K562 (cell line): ENCODE data around the gene DNASE1L1. TPM values are rescaled to one million over a fixed set of nuclear protein-coding genes. Genes with fewer than 3 reads are reported as not detected.

ENCODE experiments used
- FOXP4 ChIP-seq: sonication (generic); formaldehyde crosslinking; IDR thresholded peaks from 2 replicates; pipeline ENCODE4 v1.8.0; 2022; ENCODE audit warnings: mild to moderate bottlenecking, missing genetic modification reagents, borderline replicate concordance
- ILF3 ChIP-seq: fragments of 450-650 bp; IDR thresholded peaks from 2 replicates; pipeline ENCODE4 v1.6.1; 2018; ENCODE audit warnings: antibody characterized with exemption, mild to moderate bottlenecking, moderate library complexity, borderline replicate concordance
- MYNN ChIP-seq, 2 experiments: sonication (generic); formaldehyde crosslinking in 1 of 2; IDR thresholded peaks; 2 replicates each; pipeline versions ENCODE4 v1.5.0 to v1.6.1; 2016 to 2020; ENCODE audit warnings: antibody characterized with exemption in 1 of 2, missing genetic modification reagents in 1 of 2
- POLR2B ChIP-seq: fragments of 450-650 bp; IDR thresholded peaks from 2 replicates; pipeline ENCODE4 v1.6.1; 2018; ENCODE audit warnings: low read depth; ENCODE audit not compliant: partially characterized antibody
- POLR3G ChIP-seq: IDR thresholded peaks from 2 replicates; pipeline ENCODE4 v1.6.1; 2011; ENCODE audit not compliant: insufficient read length, insufficient replicate concordance; ENCODE audit errors: extremely low read depth
- RBM14 ChIP-seq: fragments of 200-400 bp; formaldehyde crosslinking; IDR thresholded peaks from 2 replicates; pipeline ENCODE4 v1.6.1; 2018; ENCODE audit warnings: low read depth, mild to moderate bottlenecking, low read length, moderate library complexity, borderline replicate concordance; ENCODE audit not compliant: insufficient read depth
- SP2 ChIP-seq: IDR thresholded peaks from 2 replicates; pipeline ENCODE4 v1.6.1; 2011; ENCODE audit warnings: mild to moderate bottlenecking, low read depth, low read length, moderate library complexity; ENCODE audit not compliant: poor library complexity, severe bottlenecking; ENCODE audit errors: extremely low read depth
- TFAP4 ChIP-seq: sonication (generic); formaldehyde crosslinking; IDR thresholded peaks from 2 replicates; pipeline ENCODE4 v1.8.0; 2022; ENCODE audit warnings: missing genetic modification reagents, mild to moderate bottlenecking, moderate library complexity, borderline replicate concordance
- ZNF395 ChIP-seq: fragments of 200-800 bp; sonication (Bioruptor generic); IDR thresholded peaks from 2 replicates; pipeline ENCODE4 v1.6.1; 2017; ENCODE audit warnings: missing genetic modification characterization, missing compliant biosample characterization
- ZNF407 ChIP-seq: fragments of 450-650 bp; IDR thresholded peaks from 2 replicates; pipeline ENCODE4 v1.6.1; 2016; ENCODE audit warnings: low read depth
- ZNF408 ChIP-seq: fragments of 250-450 bp; sonication (Bioruptor Pico); IDR thresholded peaks from 2 replicates; pipeline ENCODE4 v1.4.0; 2020; ENCODE audit warnings: low read depth, mild to moderate bottlenecking, moderate library complexity
- ZNF511 ChIP-seq: sonication (generic); formaldehyde crosslinking; IDR thresholded peaks from 2 replicates; pipeline ENCODE4 v1.8.0; 2022; ENCODE audit warnings: mild to moderate bottlenecking, missing genetic modification reagents
- polyA plus RNA-seq, 8 experiments: library from polyadenylated mRNA; depleted of rRNA in 4 of 8; stranded (reverse) in 5 of 8; unstranded in 3 of 8; fragments of >200 nt; fragmentation: Nextera tagmentation in 2 of 8; fragmentation: Illumina TruSeq in 1 of 8; extraction: Ambion mirVana in 2 of 8; extraction: Trizol in 1 of 8; gene quantifications; 2 replicates each; pipeline versions ENCODE4 v1.2.1 to v1.2.3, GENCODE V29; 2011 to 2014; ENCODE audit warnings: inconsistent platforms in 1 of 8, missing spikeins in 1 of 8
- total RNA-seq, 7 experiments: library from RNA; depleted of rRNA in 6 of 7; stranded (reverse); fragments of >200 nt in 6 of 7; fragmentation: Illumina TruSeq in 2 of 7; extraction: Trizol in 2 of 7; gene quantifications; 2 replicates each; pipeline versions ENCODE4 v1.2.1 to v1.2.3, GENCODE V29; 2011 to 2021; ENCODE audit warnings: low replicate concordance in 1 of 7

DNASE1L1 gene
- total and polyA plus RNA-seq, 9 of the 15 experiments (the other 6 are each of a cell fraction or from before 2014, with no cell fraction given) = 0.73 to 12.6 (median 7.9) TPM

- TF ChIP-seq POLR3G (no peak), POLR2B (peak; percentile 100), ILF3 (peak; percentile 19; the same call in 1 of the 2 replicates), RBM14 (no peak), FOXP4 (CRISPR knock-in tag) (peak; percentile 83), ZNF408 (no peak), ZNF407 (no peak), MYNN (IDR thresholded peaks at IDR 0.05) (no peak), MYNN (CRISPR knock-in tag; IDR thresholded peaks at IDR 0.05) (no peak), ZNF511 (CRISPR knock-in tag) (peak; percentile 75), SP2 (peak; percentile 98), TFAP4 (CRISPR knock-in tag) (peak; percentile 96), ZNF395 (CRISPR knock-in tag) (no peak)
Measured at GRCh38 chrX:154397888-154398667, 11.0 kb downstream of the DNASE1L1 start, which contains the start of gene RPL10 (continued).
